GM23248 (cell line): ENCODE measurements around the gene LRBA. TPM values are rescaled to one million over a fixed set of nuclear protein-coding genes. Genes with fewer than 3 reads are reported as not detected.
A peak's percentile ranks its signal among the peaks of the same experiment; 100 is the strongest.

Experiments used
- DNase-seq: peaks from one replicate; pipeline ENCODE4 v3.0.0-alpha.2; 2015
- H2AFZ ChIP-seq: fragments of 200-600 bp; sonication (generic); 2 replicates; pipeline ENCODE4 v1.6.1; 2016; ENCODE audit warnings: antibody characterized with exemption
- H3F3A ChIP-seq: fragments of 200-600 bp; sonication (generic); 2 replicates; pipeline ENCODE4 v1.6.1; 2016; ENCODE audit warnings: mild to moderate bottlenecking, antibody characterized with exemption, mixed run types; ENCODE audit not compliant: insufficient read depth
- H3K27ac ChIP-seq: fragments of 200-600 bp; sonication (generic); 2 replicates; pipeline ENCODE4 v1.5.1; 2016; ENCODE audit warnings: mild to moderate bottlenecking
- H3K27me3 ChIP-seq: fragments of 200-600 bp; sonication (generic); replicated peaks from 2 replicates; pipeline ENCODE4 v1.6.1; 2016; ENCODE audit warnings: mild to moderate bottlenecking; ENCODE audit not compliant: insufficient read depth
- H3K36me3 ChIP-seq: fragments of 200-600 bp; sonication (generic); 2 replicates; pipeline ENCODE4 v1.6.1; 2016; ENCODE audit warnings: low read depth, mild to moderate bottlenecking
- H3K4me1 ChIP-seq: fragments of 200-600 bp; sonication (generic); 2 replicates; pipeline ENCODE4 v1.6.1; 2016; ENCODE audit warnings: mild to moderate bottlenecking; ENCODE audit not compliant: insufficient read depth
- H3K4me2 ChIP-seq: fragments of 200-600 bp; sonication (generic); one replicate; pipeline ENCODE4 v1.6.1; 2016; ENCODE audit warnings: mild to moderate bottlenecking; ENCODE audit not compliant: unreplicated experiment
- H3K4me3 ChIP-seq: fragments of 200-600 bp; sonication (generic); 2 replicates; pipeline ENCODE4 v1.5.1; 2016; ENCODE audit warnings: mild to moderate bottlenecking
- H3K79me2 ChIP-seq: fragments of 200-600 bp; sonication (generic); 2 replicates; pipeline ENCODE4 v1.6.1; 2016; ENCODE audit warnings: mild to moderate bottlenecking; ENCODE audit not compliant: insufficient read depth
- H3K9ac ChIP-seq: fragments of 200-600 bp; sonication (generic); 2 replicates; pipeline ENCODE4 v1.6.1; 2016; ENCODE audit warnings: mild to moderate bottlenecking
- H3K9me2 ChIP-seq: fragments of 200-600 bp; sonication (generic); 2 replicates; pipeline ENCODE4 v1.6.1; 2016; ENCODE audit warnings: mixed run types, mild to moderate bottlenecking, moderate library complexity; ENCODE audit not compliant: insufficient read depth
- H3K9me3 ChIP-seq: fragments of 200-600 bp; sonication (generic); one replicate; pipeline ENCODE4 v1.6.1; 2017; ENCODE audit warnings: low read depth
- H4K20me1 ChIP-seq: fragments of 200-600 bp; sonication (generic); 2 replicates; pipeline ENCODE4 v1.6.0; 2016; ENCODE audit not compliant: insufficient read depth
- EZH2 ChIP-seq: fragments of 200-600 bp; sonication (generic); IDR thresholded peaks from 2 replicates; pipeline ENCODE4 v1.6.1; 2018; ENCODE audit warnings: antibody characterized with exemption, mild to moderate bottlenecking; ENCODE audit not compliant: insufficient read depth, poor library complexity, severe bottlenecking
- EZH2phosphoT487 ChIP-seq: fragments of 200-600 bp; sonication (generic); IDR thresholded peaks from 2 replicates; pipeline ENCODE4 v1.6.1; 2018; ENCODE audit warnings: antibody characterized with exemption, moderate library complexity, mild to moderate bottlenecking, low read depth; ENCODE audit not compliant: insufficient read depth
- WGBS, 2 experiments: methylation state at CpG; one replicate each; pipeline ENCODE4 v1.1.6; 2015 to 2017; ENCODE audit warnings: low lambda C conversion rate in 2 of 2, low coverage in 1 of 2; ENCODE audit errors: missing lambda C conversion rate in 2 of 2; 5-methylcytosine and 5-hydroxymethylcytosine counted together
- in situ Hi-C: fragments of 300-500 bp; cut with MboI; formaldehyde crosslinking; loops from 2 replicates; pipeline ENCODE4 v1.15.0; 2020
- polyA plus RNA-seq: library from polyadenylated mRNA; unstranded; fragments of >200 nt; fragmentation: Nextera tagmentation; extraction: Ambion mirVana; gene quantifications from 2 replicates; pipeline ENCODE4 v1.2.1, GENCODE V29; 2016
- total RNA-seq: library from RNA; depleted of rRNA; stranded (reverse); fragments of >200 nt; shearing (Covaris generic); gene quantifications from 2 replicates; pipeline ENCODE4 v1.2.3, GENCODE V29; 2014

LRBA gene
- total and polyA plus RNA-seq, 2 experiments from 2014 or later, result 6.6 to 17.8 TPM

DNA sequence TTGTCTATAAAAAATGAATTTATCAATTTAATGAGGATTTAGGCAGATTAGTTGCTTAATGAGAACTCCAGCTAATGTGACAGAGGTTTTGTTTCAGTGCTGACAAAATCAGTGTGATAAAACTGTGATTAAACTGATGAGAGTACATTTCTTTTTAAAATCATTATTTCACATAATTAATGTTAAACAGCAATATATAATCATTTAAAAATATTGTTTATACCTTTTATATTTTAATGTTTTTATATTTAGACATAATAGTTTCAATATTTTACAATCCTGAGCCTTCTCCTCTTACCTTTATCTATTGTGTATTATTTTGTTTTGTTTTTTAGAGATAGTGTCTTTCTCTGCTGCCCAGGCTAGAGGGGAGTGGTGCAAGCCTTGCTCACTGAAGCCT is 480.3 kb downstream of the LRBA start:
- Histone ChIP-seq H3K27ac (no peak overlapping the region), H3K4me2 (no peak overlapping the region), H3K9me3 (no peaks in the 10 kb centered on the region), H3F3A (no peaks in the 10 kb centered on the region), H3K36me3 (no peaks in the 10 kb centered on the region), H3K27me3 (no peaks in the 10 kb centered on the region), H3K9ac (no peak overlapping the region), H4K20me1 (no peaks in the 10 kb centered on the region), H3K4me3 (no peak overlapping the region), H3K4me1 (no peaks in the 10 kb centered on the region), H3K79me2 (no peaks in the 10 kb centered on the region), H2AFZ (no peak overlapping the region), H3K9me2 (no peaks in the 10 kb centered on the region)
- in situ Hi-C loops, result no loop called here
- TF ChIP-seq EZH2, result no peak
- no peak for DNase-seq

DNA sequence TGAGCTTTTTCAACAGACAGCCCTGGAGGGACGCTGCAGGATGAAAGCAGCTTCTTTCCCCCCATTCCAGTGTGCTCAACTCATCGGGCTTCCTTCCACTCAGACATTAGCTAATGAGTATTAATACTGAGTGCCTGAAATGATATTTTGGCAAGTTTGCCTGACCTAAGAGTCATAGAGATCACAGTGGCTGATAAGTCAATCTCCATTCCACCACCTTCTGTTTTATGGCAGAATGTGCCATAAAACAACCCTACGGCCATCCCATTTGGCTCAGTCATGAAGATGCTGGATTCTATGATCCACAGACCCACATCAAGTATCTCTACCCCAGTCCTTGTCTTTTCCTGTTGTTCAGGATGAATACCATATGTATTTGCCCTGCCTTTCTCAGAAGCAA is 481.4 kb downstream of the LRBA start:
- 57 to 66% methylated on average over 3 of the region's 3 CpGs for WGBS, 2 experiments

DNA sequence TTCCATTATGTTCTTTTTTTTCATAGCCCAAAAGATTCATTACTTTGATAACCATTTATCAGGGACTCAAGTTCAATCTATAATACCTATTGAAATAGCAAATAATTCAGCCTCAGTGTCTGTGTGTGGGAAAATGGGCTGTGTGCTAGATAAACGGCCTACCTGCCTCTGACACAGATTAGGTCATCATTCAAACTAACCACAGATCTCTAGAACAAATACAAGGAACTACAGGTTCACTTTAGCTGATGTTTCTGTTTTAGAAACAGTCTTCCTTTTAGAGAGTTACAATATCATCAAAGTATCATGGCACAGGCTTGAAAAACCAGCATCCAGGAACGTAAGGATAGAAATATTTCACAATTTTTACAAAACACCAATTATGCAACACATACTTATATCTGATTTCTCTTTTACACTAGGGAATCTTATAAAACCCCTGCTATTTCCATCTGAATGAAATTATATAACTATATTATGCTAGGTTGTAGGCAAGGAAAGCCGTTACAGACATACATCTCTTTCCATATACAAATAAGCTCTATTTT is 489.7 kb downstream of the LRBA start:
- TF ChIP-seq EZH2, result no peak
- no peak for TF ChIP-seq EZH2phosphoT487
- Histone ChIP-seq H3K4me1 (no peaks in the 10 kb centered on the region), H3K4me3 (no peak overlapping the region), H3K27me3 (no peaks in the 10 kb centered on the region), H4K20me1 (no peaks in the 10 kb centered on the region), H3K9ac (no peak overlapping the region), H3K9me2 (no peaks in the 10 kb centered on the region; the same call in 1 of the 2 replicates), H3K9me3 (no peaks in the 10 kb centered on the region), H3K27ac (no peak overlapping the region), H3K36me3 (no peaks in the 10 kb centered on the region), H3F3A (no peaks in the 10 kb centered on the region), H3K4me2 (no peak overlapping the region), H2AFZ (no peak overlapping the region), H3K79me2 (no peaks in the 10 kb centered on the region)
- 91 to 92% methylated on average over 3 of the region's 3 CpGs for WGBS, 2 experiments
- no peak for DNase-seq
- in situ Hi-C loops, result no loop called here

More for the DNA sequence above, 481.4 kb downstream of the LRBA start:
- Histone ChIP-seq H3K9ac (no peak overlapping the region), H3K27me3 (no peaks in the 10 kb centered on the region), H3K27ac (no peak overlapping the region), H4K20me1 (no peaks in the 10 kb centered on the region), H2AFZ (no peak overlapping the region), H3K36me3 (no peaks in the 10 kb centered on the region), H3K4me3 (no peak overlapping the region), H3F3A (no peaks in the 10 kb centered on the region), H3K4me2 (no peak overlapping the region), H3K79me2 (no peaks in the 10 kb centered on the region), H3K9me3 (no peaks in the 10 kb centered on the region), H3K9me2 (no peaks in the 10 kb centered on the region), H3K4me1 (no peaks in the 10 kb centered on the region)
- TF ChIP-seq EZH2 (no peak), EZH2phosphoT487 (no peak)
- peak; percentile 0 for DNase-seq
- in situ Hi-C loops, result no loop called here

DNA sequence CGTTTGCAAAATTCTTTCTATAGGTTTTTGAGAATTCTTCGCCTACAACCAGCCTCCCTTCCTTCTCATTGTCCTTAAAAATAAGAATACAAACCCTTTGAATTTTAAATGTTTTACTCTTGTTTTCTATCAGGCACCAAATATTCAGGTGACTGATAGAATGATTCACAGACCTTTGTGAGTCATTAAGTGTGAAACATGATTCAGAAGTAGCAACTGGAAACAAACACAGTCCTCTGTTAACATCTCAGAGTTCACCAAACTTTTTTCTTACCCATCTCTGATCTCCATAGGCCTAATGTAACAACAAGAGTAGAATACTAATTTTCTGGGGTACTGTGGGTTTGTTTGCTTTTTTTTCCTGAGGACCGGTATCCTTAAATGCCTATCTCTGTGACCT is 496.5 kb downstream of the LRBA start:
- Histone ChIP-seq H3K9me3 (no peaks in the 10 kb centered on the region), H3K4me2 (peak overlapping the region; percentile 18), H3K36me3 (no peaks in the 10 kb centered on the region), H3K9me2 (no peaks in the 10 kb centered on the region; the same call in 1 of the 2 replicates), H3K9ac (peak overlapping the region; percentile 27; the same call in 1 of the 2 replicates), H3K4me3 (no peak overlapping the region), H3K4me1 (peaks cover 10% of the 10 kb centered on the region), H3K27me3 (no peaks in the 10 kb centered on the region), H2AFZ (no peak overlapping the region), H3F3A (no peaks in the 10 kb centered on the region), H4K20me1 (no peaks in the 10 kb centered on the region), H3K79me2 (no peaks in the 10 kb centered on the region), H3K27ac (peak overlapping the region; percentile 16; the same call in 1 of the 2 replicates)
- peak; percentile 77 for DNase-seq
- TF ChIP-seq EZH2 (no peak), EZH2phosphoT487 (no peak)
- 90 to 98% methylated on average over 3 of the region's 3 CpGs for WGBS, 2 experiments
- in situ Hi-C loops, result no loop called here

DNA sequence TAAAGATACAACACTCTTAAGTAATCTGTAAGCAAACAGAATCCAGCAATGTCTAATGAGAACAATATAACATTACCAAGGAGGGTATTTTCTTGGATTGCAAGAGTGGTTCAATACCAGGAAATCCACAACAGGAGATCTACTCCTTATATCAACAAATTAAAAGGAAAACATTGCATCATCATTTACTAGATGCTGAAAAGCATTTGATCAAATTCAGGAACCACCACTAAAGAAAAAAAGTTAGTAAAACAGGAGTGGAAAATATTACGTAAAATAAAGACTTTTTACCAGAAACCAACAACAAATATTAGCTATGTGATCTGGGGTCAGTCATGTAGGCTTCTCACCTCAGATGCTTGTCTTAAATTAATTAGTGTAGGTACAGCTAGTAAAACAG is 499.9 kb downstream of the LRBA start:
- Histone ChIP-seq H3K9me3 (no peaks in the 10 kb centered on the region), H3K79me2 (no peaks in the 10 kb centered on the region), H3F3A (peaks cover 10% of the 10 kb centered on the region; the same call in 1 of the 2 replicates), H3K36me3 (no peaks in the 10 kb centered on the region), H3K4me1 (peaks cover 18% of the 10 kb centered on the region), H3K9ac (no peak overlapping the region), H3K4me3 (no peak overlapping the region), H3K27me3 (no peaks in the 10 kb centered on the region), H3K27ac (no peak overlapping the region), H3K4me2 (no peak overlapping the region), H4K20me1 (no peaks in the 10 kb centered on the region), H2AFZ (no peak overlapping the region), H3K9me2 (no peaks in the 10 kb centered on the region)
- TF ChIP-seq EZH2 (no peak), EZH2phosphoT487 (no peak)
- in situ Hi-C loops, result no loop called here
- DNase-seq, result no peak
- 95 to 100% methylated on average over 1 of the region's 1 CpG for WGBS, 2 experiments
